GM19455 (cell line): ENCODE results near the gene PTPN5.
"Not testable (repeated sequence)": the region's sequence is repeated elsewhere in the genome, so short reads cannot be mapped to it uniquely, and the experiment has no call there.

ENCODE experiments used
- ATAC-seq: cut with Tn5 transposase; IDR thresholded peaks from one replicate; pipeline ENCODE4 v1.9.1; 2021; ENCODE audit not compliant: unreplicated experiment

Gene PTPN5

DNA sequence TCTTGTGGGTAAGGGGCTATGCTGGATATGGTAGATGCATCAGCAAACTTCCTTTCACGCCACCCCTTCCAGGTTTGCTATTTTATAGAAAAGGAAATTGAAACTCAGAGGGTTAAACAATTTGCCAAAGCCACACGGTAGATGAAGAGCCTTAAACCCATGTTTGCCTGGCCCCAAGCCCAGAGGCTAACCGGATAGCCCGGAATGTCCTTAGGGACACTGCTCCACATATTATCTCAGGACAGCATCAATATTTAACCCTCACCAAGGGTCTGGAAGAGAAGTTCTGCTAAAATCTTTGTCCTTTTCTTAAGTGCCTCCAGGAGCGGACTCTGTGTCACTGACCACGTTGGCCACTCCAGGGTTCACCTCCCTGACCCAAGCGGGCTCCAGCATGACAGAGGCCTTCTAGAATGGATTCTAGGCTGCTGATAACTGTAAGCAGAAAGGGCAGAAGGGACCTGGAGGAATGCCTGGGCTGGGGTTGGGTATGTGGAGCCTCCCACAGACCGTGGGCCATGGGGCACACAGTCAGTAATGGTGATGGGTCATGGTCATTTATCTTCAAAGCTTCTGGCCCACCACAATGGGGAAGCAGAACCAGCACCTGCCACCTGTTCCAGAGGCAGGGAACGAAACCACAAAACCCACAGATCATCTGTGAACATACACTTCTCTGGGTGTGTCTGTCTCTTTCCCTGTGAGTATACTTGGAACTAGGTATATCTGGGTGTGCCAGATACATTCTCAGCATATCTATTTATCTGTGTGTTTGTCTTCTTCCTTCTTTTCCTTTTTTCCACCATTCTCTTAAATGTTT lies 98.4 kb downstream of the PTPN5 start:
- no peak for ATAC-seq

GRCh38 chr11:18691467-18692140 lies 100.0 kb downstream of the PTPN5 start:
- ATAC-seq, result not testable (repeated sequence)

DNA sequence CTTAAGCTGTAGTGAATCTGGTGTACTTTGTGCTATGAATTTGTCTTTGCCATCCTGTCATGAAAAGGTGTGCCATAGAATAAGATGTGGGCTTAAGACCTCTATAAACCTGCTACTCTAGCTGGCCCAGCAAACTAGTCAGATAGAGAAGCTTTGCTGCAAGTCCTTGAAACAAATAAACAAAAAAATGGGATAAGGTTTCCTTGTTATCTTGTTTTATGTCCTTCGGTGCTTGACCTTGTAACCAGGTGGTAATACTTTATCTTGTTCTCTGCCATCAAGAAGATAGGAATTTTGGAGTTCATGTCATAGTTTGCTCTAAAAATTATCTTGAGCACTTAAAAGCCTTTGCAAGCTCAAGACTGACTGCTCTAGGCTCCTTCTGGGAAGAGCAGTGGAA lies 107.3 kb downstream of the PTPN5 start:
- ATAC-seq, result no peak

- ATAC-seq, result no peak
Observed at GRCh38 chr11:18682466-18682865, 109.1 kb downstream of the PTPN5 start.

DNA sequence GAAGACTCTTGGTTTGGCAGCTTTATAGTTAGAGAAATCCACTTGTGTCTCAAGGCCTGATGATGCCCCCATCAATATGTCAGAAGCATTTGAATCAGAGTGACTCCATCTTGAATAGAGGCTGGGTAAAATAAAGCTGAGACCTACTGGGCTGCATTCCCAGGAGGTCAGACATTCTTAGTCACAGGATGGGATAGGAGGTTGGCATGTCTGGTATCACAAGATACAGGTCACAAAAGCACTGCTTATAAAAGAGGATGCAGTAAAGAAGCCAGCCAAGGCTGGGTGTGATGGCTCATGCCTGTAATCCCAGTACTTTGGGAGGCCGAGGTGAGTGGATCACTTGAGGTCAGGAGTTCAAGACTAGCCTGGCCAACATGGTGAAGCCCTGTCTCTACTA lies 109.6 kb downstream of the PTPN5 start:
- not testable (repeated sequence) for ATAC-seq
